ENCODE data around the gene FGGY.

The FGGY gene

GRCh38 chr1:59748123-59748522 lies 451.2 kb downstream of the FGGY start:
- no peak for ATAC-seq (ENCODE audit: low read depth)
- Histone ChIP-seq H3K4me3 (ENCODE audit: severe bottlenecking) (no peak overlapping the region), H3K27ac (ENCODE audit: poor library complexity, severe bottlenecking) (no peak overlapping the region), H3K36me3 (ENCODE audit: low read depth) (no peaks in the 10 kb centered on the region), H3K27me3 (ENCODE audit: insufficient read depth, poor library complexity, severe bottlenecking) (no peaks in the 10 kb centered on the region), H3K4me1 (ENCODE audit: insufficient read depth, poor library complexity, severe bottlenecking) (peaks cover 15% of the 10 kb centered on the region), H3K9me3 (ENCODE audit: severe bottlenecking) (no peaks in the 10 kb centered on the region)
- TF ChIP-seq CTCF (IDR thresholded peaks at IDR 0.05; ENCODE audit: poor library complexity, severe bottlenecking), result no peak
- no peak for DNase-seq (ENCODE audit: low spot score)

- peaks cover 15% of the 10 kb centered on the region for H3K4me1 ChIP-seq (ENCODE audit: insufficient read depth, poor library complexity, severe bottlenecking)
- no peaks in the 10 kb centered on the region for H3K9me3 ChIP-seq (ENCODE audit: severe bottlenecking)
- peak overlapping the region; percentile 50 for H3K27ac ChIP-seq (ENCODE audit: poor library complexity, severe bottlenecking)
- no peak for DNase-seq (ENCODE audit: low spot score)
- ATAC-seq (ENCODE audit: low read depth), result peak; percentile 98
- no peak overlapping the region for H3K4me3 ChIP-seq (ENCODE audit: severe bottlenecking)
- H3K36me3 ChIP-seq (ENCODE audit: low read depth), result no peaks in the 10 kb centered on the region
- no peak for TF ChIP-seq CTCF (IDR thresholded peaks at IDR 0.05; ENCODE audit: poor library complexity, severe bottlenecking)
- H3K27me3 ChIP-seq (ENCODE audit: insufficient read depth, poor library complexity, severe bottlenecking), result no peaks in the 10 kb centered on the region
Observed at GRCh38 chr1:59750328-59751003, 453.6 kb downstream of the FGGY start.

- ATAC-seq (ENCODE audit: low read depth) (no peak), DNase-seq (ENCODE audit: low spot score) (no peak)
- no peaks in the 10 kb centered on the region for H3K27me3 ChIP-seq (ENCODE audit: insufficient read depth, poor library complexity, severe bottlenecking)
- H3K4me3 ChIP-seq (ENCODE audit: severe bottlenecking), result no peak overlapping the region
- peaks cover 15% of the 10 kb centered on the region for H3K4me1 ChIP-seq (ENCODE audit: insufficient read depth, poor library complexity, severe bottlenecking)
- no peaks in the 10 kb centered on the region for H3K36me3 ChIP-seq (ENCODE audit: low read depth)
- no peaks in the 10 kb centered on the region for H3K9me3 ChIP-seq (ENCODE audit: severe bottlenecking)
- no peak for TF ChIP-seq CTCF (IDR thresholded peaks at IDR 0.05; ENCODE audit: poor library complexity, severe bottlenecking)
- H3K27ac ChIP-seq (ENCODE audit: poor library complexity, severe bottlenecking), result peak overlapping the region; percentile 50
Observed at GRCh38 chr1:59751004-59751395, 454.1 kb downstream of the FGGY start.

- peaks cover 15% of the 10 kb centered on the region for H3K4me1 ChIP-seq (ENCODE audit: insufficient read depth, poor library complexity, severe bottlenecking)
- no peaks in the 10 kb centered on the region for H3K36me3 ChIP-seq (ENCODE audit: low read depth)
- no peak overlapping the region for H3K27ac ChIP-seq (ENCODE audit: poor library complexity, severe bottlenecking)
- TF ChIP-seq CTCF (IDR thresholded peaks at IDR 0.05; ENCODE audit: poor library complexity, severe bottlenecking), result no peak
- no peak overlapping the region for H3K4me3 ChIP-seq (ENCODE audit: severe bottlenecking)
- DNase-seq (ENCODE audit: low spot score) (no peak), ATAC-seq (ENCODE audit: low read depth) (peak; percentile 44; the same call in 1 of the 3 replicates)
- no peaks in the 10 kb centered on the region for H3K27me3 ChIP-seq (ENCODE audit: insufficient read depth, poor library complexity, severe bottlenecking)
- H3K9me3 ChIP-seq (ENCODE audit: severe bottlenecking), result no peaks in the 10 kb centered on the region
Observed at GRCh38 chr1:59751801-59752200, 454.9 kb downstream of the FGGY start.
